ENCODE measurements around the gene ZDHHC18. TPM values are rescaled to one million over a fixed set of nuclear protein-coding genes. Genes with fewer than 3 reads are reported as not detected.

Gene ZDHHC18
- total RNA-seq, 3 donors from 2014 or later = 22.8 to 30.5 (median 26.9) TPM

DNA sequence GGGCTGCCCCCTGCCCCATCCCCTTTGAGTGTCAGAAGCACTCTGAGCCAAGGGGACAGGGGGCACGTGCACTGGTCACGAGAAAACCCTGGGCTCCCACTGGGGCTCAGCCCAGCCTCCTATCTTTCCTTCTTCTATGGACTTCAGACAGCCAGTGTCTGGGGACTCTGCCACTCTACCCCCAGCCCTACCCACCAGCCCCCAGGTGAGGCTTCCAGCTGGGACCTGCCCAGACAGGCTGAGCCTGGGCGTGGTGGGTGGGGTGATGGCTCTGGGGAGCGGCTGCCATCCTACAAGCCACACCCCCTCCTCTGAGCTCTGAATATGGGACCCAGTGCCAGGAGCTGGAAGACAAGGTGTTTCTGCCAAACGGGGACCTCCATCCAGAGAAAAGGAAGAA lies 28.4 kb downstream of the ZDHHC18 start:
- Histone ChIP-seq H3K4me1 (ENCODE audit: low read depth) (peaks cover 15% of the 10 kb centered on the region), H3K36me3 (ENCODE audit: low read depth) (peaks cover 4% of the 10 kb centered on the region), H3K9me3 (no peaks in the 10 kb centered on the region), H3K4me3 (no peak overlapping the region)
- intact Hi-C loops (cut with DNase I, micrococcal nuclease) = no loop called here
- ATAC-seq (peak; percentile 83), DNase-seq (peak; percentile 89 to 90 (median 89))
- TF ChIP-seq, protein P1, sequence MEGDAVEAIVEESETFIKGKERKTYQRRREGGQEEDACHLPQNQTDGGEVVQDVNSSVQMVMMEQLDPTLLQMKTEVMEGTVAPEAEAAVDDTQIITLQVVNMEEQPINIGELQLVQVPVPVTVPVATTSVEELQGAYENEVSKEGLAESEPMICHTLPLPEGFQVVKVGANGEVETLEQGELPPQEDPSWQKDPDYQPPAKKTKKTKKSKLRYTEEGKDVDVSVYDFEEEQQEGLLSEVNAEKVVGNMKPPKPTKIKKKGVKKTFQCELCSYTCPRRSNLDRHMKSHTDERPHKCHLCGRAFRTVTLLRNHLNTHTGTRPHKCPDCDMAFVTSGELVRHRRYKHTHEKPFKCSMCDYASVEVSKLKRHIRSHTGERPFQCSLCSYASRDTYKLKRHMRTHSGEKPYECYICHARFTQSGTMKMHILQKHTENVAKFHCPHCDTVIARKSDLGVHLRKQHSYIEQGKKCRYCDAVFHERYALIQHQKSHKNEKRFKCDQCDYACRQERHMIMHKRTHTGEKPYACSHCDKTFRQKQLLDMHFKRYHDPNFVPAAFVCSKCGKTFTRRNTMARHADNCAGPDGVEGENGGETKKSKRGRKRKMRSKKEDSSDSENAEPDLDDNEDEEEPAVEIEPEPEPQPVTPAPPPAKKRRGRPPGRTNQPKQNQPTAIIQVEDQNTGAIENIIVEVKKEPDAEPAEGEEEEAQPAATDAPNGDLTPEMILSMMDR (IDR thresholded peaks at IDR 0.05) = no peak

DNA sequence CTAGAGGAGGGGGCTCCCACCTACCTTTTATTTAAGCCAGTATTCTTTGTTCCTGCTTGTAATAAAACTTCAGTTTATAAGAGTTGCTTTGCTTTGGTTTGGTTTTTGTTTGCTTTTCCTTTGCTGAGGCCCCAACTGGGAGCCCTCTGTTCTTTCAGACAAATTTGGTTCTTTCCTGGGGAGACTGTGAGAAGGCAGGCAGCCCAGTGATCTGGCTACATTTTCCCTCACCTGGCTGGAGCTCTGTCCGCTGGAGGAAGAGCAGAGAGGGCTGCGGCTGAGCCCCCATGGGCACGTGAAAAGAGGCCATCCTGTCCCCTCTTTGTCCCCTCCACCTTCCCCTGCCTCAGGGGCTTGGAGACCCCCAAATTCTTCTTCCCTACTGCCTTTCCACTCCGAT lies 29.1 kb downstream of the ZDHHC18 start:
- Histone ChIP-seq H3K9me3 (no peaks in the 10 kb centered on the region), H3K4me1 (ENCODE audit: low read depth) (peaks cover 7% of the 10 kb centered on the region), H3K36me3 (ENCODE audit: low read depth) (peaks cover 4% of the 10 kb centered on the region), H3K4me3 (no peak overlapping the region)
- ATAC-seq (no peak), DNase-seq (no peak)
- intact Hi-C loops (cut with DNase I, micrococcal nuclease) = no loop called here
- TF ChIP-seq, protein P1 (IDR thresholded peaks at IDR 0.05) = no peak

- peaks cover 7% of the 10 kb centered on the region for H3K4me1 ChIP-seq (ENCODE audit: low read depth)
- no peak for DNase-seq
- no peaks in the 10 kb centered on the region for H3K9me3 ChIP-seq
- H3K4me3 ChIP-seq = no peak overlapping the region
- intact Hi-C loops (cut with DNase I, micrococcal nuclease) = no loop called here
- TF ChIP-seq, protein P1 (IDR thresholded peaks at IDR 0.05) = no peak
- peaks cover under 1% of the 10 kb centered on the region for H3K36me3 ChIP-seq (ENCODE audit: low read depth)
- no peak for ATAC-seq
Observed at GRCh38 chr1:26856181-26856580, 29.7 kb downstream of the ZDHHC18 start.

- ATAC-seq (no peak), DNase-seq (no peak)
- intact Hi-C loops (cut with DNase I, micrococcal nuclease) = no loop called here
- TF ChIP-seq, protein P1 (IDR thresholded peaks at IDR 0.05) = no peak
- Histone ChIP-seq H3K9me3 (no peaks in the 10 kb centered on the region), H3K4me1 (ENCODE audit: low read depth) (peaks cover 12% of the 10 kb centered on the region), H3K36me3 (ENCODE audit: low read depth) (no peaks in the 10 kb centered on the region), H3K4me3 (no peak overlapping the region)
Observed at GRCh38 chr1:26856604-26857469, 30.3 kb downstream of the ZDHHC18 start.

DNA sequence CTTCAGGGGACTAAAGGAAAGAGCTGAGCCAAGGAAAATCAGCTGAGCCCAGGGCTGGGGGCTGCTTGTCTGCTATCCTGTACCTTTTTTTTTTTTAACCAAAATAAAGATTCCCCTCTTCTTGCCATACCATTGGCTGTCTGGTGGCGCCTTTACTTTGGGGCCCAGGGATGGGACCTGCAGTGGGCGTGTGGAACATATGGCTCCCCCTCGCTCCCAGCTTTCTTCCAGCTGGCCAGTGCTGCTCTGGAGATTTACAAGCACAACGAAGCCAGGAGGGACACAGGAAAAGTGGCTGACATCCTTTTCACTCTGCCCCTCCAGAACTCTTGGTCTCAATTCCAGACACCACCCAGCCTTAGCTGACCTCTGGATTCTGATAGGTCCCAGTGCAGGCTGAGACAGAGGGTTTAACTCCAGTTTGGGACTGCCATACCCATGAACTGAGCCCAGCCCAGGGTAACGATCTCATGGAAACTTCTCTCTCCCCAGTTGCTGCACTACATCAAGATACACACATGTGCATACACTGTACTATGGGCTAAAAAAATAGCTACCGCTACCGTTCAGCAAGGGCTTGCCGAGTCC lies 31.1 kb downstream of the ZDHHC18 start:
- H3K9me3 ChIP-seq = no peaks in the 10 kb centered on the region
- intact Hi-C loops (cut with DNase I, micrococcal nuclease) = no loop called here

More for the DNA sequence above, 31.1 kb downstream of the ZDHHC18 start:
- DNase-seq = no peak
- TF ChIP-seq, protein P1 (IDR thresholded peaks at IDR 0.05) = no peak
- Histone ChIP-seq H3K4me3 (no peak overlapping the region), H3K4me1 (ENCODE audit: low read depth) (peaks cover 15% of the 10 kb centered on the region), H3K36me3 (ENCODE audit: low read depth) (no peaks in the 10 kb centered on the region)
- ATAC-seq = no peak
